Keratinocyte (primary cell): ENCODE results near the gene CDAN1. TPM values are rescaled to one million over a fixed set of nuclear protein-coding genes. Genes with fewer than 3 reads are reported as not detected.

Source experiments
- DNase-seq: peaks from one replicate; pipeline ENCODE4 v3.0.0-alpha.2; 2011; ENCODE audit warnings: low read depth, missing footprints, low spot score
- FAIRE-seq: peaks from 2 replicates; lab custom pipeline; 2011; peaks lifted over from hg19 to GRCh38; lab: Jason Lieb, UNC
- H2AFZ ChIP-seq: 2 replicates; pipeline ENCODE4 v1.6.0; 2012; ENCODE audit warnings: low read length, control low read depth, inconsistent platforms; ENCODE audit not compliant: control insufficient read depth
- H3K27ac ChIP-seq: 2 replicates; pipeline ENCODE4 v1.5.1; 2011; ENCODE audit warnings: low read length; ENCODE audit not compliant: control insufficient read depth, insufficient read depth
- H3K27me3 ChIP-seq: 3 replicates; pipeline ENCODE4 v1.6.0; 2011; ENCODE audit warnings: low read length; ENCODE audit not compliant: control insufficient read depth, insufficient read depth; ENCODE audit errors: extremely low read depth
- H3K36me3 ChIP-seq, 2 experiments: 2 replicates in 1 of 2; 3 replicates in 1 of 2; pipeline ENCODE4 v1.5.1; 2011; ENCODE audit warnings: low read length in 2 of 2, mild to moderate bottlenecking in 1 of 2; ENCODE audit not compliant: control insufficient read depth in 2 of 2, insufficient read depth in 2 of 2; ENCODE audit errors: extremely low read depth in 1 of 2
- H3K4me1 ChIP-seq: 3 replicates; pipeline ENCODE4 v1.5.1; 2011; ENCODE audit warnings: low read length; ENCODE audit not compliant: control insufficient read depth, insufficient read depth; ENCODE audit errors: extremely low read depth
- H3K4me2 ChIP-seq: 3 replicates; pipeline ENCODE4 v1.6.0; 2011; ENCODE audit warnings: low read depth, low read length; ENCODE audit not compliant: control insufficient read depth, insufficient read depth; ENCODE audit errors: extremely low read depth
- H3K4me3 ChIP-seq, 3 experiments: fragments of 200-600 bp in 1 of 3; sonication (generic) in 1 of 3; 2 replicates in 2 of 3; 3 replicates in 1 of 3; pipeline ENCODE4 v1.5.1; 2011 to 2016; ENCODE audit warnings: low read length in 3 of 3, mild to moderate bottlenecking in 3 of 3, control low read depth in 2 of 3, inconsistent platforms in 1 of 3, low read depth in 1 of 3, mixed read lengths in 1 of 3, mixed run types in 1 of 3, moderate library complexity in 1 of 3; ENCODE audit not compliant: control insufficient read depth in 2 of 3, insufficient read depth in 2 of 3; ENCODE audit errors: extremely low read depth in 1 of 3
- H3K79me2 ChIP-seq: 2 replicates; pipeline ENCODE4 v1.6.0; 2012; ENCODE audit warnings: low read length; ENCODE audit not compliant: control insufficient read depth, insufficient read depth
- H3K9ac ChIP-seq: 3 replicates; pipeline ENCODE4 v1.6.0; 2011; ENCODE audit warnings: low read length; ENCODE audit not compliant: control insufficient read depth, insufficient read depth; ENCODE audit errors: extremely low read depth
- H3K9me1 ChIP-seq: 3 replicates; pipeline ENCODE4 v1.6.0; 2011; ENCODE audit warnings: low read length; ENCODE audit not compliant: control insufficient read depth, insufficient read depth; ENCODE audit errors: extremely low read depth
- H3K9me3 ChIP-seq: 2 replicates; pipeline ENCODE4 v1.5.1; 2012; ENCODE audit warnings: low read depth, low read length; ENCODE audit not compliant: control insufficient read depth
- H4K20me1 ChIP-seq: 3 replicates; pipeline ENCODE4 v1.6.0; 2011; ENCODE audit warnings: low read length; ENCODE audit not compliant: control insufficient read depth, insufficient read depth; ENCODE audit errors: extremely low read depth
- EZH2 ChIP-seq: IDR thresholded peaks from one replicate; pipeline ENCODE4 v1.6.1; 2012; ENCODE audit warnings: inconsistent platforms, mild to moderate bottlenecking, low read length, moderate library complexity
- dilution Hi-C: fragments of 300-500 bp; cut with MboI; formaldehyde crosslinking; loops from one replicate; pipeline ENCODE4 v1.7.0; 2020; ENCODE audit warnings: low sequenced_read_pairs; ENCODE audit not compliant: extremely low pct_ligation_motif_present
- polyA plus RNA-seq, 5 experiments: library from polyadenylated mRNA; depleted of rRNA in 3 of 5; stranded (reverse) in 3 of 5; stranded (forward) in 1 of 5; unstranded in 1 of 5; fragments of >200 nt; gene quantifications; 1 replicate in 1 of 5; 2 replicates in 3 of 5; 3 replicates in 1 of 5; pipeline versions ENCODE4 v1.2.1 to v1.2.3, GENCODE V29; 2011 to 2012; ENCODE audit warnings: missing spikeins in 2 of 5, low read depth in 1 of 5, low replicate concordance in 1 of 5
- TF ChIP-seq, protein P1 (sequence below), 3 experiments: IDR thresholded peaks in 1 of 3; conservative IDR thresholded peaks in 1 of 3; optimal IDR thresholded peaks in 1 of 3; 2 replicates in 2 of 3; 3 replicates in 1 of 3; pipeline versions ENCODE3 to v1.5.1; 2011; ENCODE audit warnings: low read length in 3 of 3, mild to moderate bottlenecking in 3 of 3, moderate library complexity in 2 of 3, control low read depth in 1 of 3, inconsistent platforms in 1 of 3; ENCODE audit not compliant: insufficient read depth in 2 of 3; ENCODE audit errors: extremely low read depth in 1 of 3

CDAN1 gene
- polyA plus RNA-seq, 1 donor (not counting 4 experiments of a cell fraction or from before 2014, with no cell fraction given), result 3.8 TPM

DNA sequence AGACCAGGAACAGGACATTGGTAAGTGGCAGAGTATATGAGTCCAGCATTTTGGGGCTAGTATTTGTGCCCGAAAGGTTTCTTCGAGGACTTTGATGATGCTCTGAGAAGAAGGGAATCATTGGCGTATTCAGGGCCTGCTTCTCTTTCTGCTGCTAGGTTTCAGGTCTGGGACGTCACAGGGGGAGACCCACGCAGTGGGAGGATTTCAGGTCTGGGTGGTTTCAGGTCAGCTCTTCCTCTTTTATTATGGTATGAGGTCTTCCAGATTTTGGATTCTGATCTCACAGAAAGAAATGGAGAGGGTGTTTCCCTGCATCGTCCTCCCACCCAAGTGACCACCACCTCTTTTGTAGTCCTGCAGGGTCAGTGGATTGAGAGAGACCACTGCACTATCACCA is 62.5 kb downstream of the CDAN1 start:
- Histone ChIP-seq H3K4me1 (peaks cover 21% of the 10 kb centered on the region), H3K27ac (no peak overlapping the region), H3K9ac (no peak overlapping the region), H3K4me3 (no peak overlapping the region), H3K79me2 (no peaks in the 10 kb centered on the region), H3K9me1 (no peaks in the 10 kb centered on the region), H3K27me3 (no peaks in the 10 kb centered on the region), H2AFZ (no peak overlapping the region), H4K20me1 (peaks cover 2% of the 10 kb centered on the region), H3K4me2 (no peak overlapping the region), H3K9me3 (no peaks in the 10 kb centered on the region), H3K36me3 (peaks cover 0 to 2% of the 10 kb centered on the region in 2 experiments)
- FAIRE-seq (no peak), DNase-seq (no peak)
- dilution Hi-C loops, result no loop called here
- TF ChIP-seq EZH2, result no peak
- TF ChIP-seq, protein P1, sequence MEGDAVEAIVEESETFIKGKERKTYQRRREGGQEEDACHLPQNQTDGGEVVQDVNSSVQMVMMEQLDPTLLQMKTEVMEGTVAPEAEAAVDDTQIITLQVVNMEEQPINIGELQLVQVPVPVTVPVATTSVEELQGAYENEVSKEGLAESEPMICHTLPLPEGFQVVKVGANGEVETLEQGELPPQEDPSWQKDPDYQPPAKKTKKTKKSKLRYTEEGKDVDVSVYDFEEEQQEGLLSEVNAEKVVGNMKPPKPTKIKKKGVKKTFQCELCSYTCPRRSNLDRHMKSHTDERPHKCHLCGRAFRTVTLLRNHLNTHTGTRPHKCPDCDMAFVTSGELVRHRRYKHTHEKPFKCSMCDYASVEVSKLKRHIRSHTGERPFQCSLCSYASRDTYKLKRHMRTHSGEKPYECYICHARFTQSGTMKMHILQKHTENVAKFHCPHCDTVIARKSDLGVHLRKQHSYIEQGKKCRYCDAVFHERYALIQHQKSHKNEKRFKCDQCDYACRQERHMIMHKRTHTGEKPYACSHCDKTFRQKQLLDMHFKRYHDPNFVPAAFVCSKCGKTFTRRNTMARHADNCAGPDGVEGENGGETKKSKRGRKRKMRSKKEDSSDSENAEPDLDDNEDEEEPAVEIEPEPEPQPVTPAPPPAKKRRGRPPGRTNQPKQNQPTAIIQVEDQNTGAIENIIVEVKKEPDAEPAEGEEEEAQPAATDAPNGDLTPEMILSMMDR (optimal IDR thresholded peaks at IDR 0.05 in 1 of 3, IDR thresholded peaks at IDR 0.05 in 1 of 3, conservative IDR thresholded peaks at IDR 0.05 in 1 of 3; ENCODE audit: extremely low read depth in 1 of 3, insufficient read depth in 2 of 3, low read length in 3 of 3), result no peak

Other genes starting within 250 kb of the CDAN1 start
- 13.0 to 24.6 TPM (median 17.8 TPM) in 3 replicates for gene ZNF106, start 246.0 kb downstream of the CDAN1 start, polyA plus RNA-seq
- 37.0 to 68.4 TPM (median 55.1 TPM) in 3 replicates for gene SNAP23, start 241.5 kb downstream of the CDAN1 start, polyA plus RNA-seq
- gene LRRC57, start 188.3 kb downstream of the CDAN1 start, polyA plus RNA-seq, result 11.1 to 22.1 TPM (median 12.8 TPM) in 3 replicates
- 17.6 to 36.3 TPM (median 22.8 TPM) in 3 replicates for gene HAUS2, start 188.3 kb downstream of the CDAN1 start, polyA plus RNA-seq
- 0.71 to 0.85 TPM (median 0.76 TPM) in 3 replicates for gene STARD9, start 161.5 kb downstream of the CDAN1 start, polyA plus RNA-seq
- 4.7 to 7.3 TPM (median 4.8 TPM) in 3 replicates for gene TTBK2, start 183.7 kb upstream of the CDAN1 start, polyA plus RNA-seq